Stimulated activated CD4-positive, alpha-beta T cell treated with anti-CD3 and anti-CD28 coated beads, Interleukin-2, amount 100 ng/mL, for 48 hours (primary cell): ENCODE data around the gene CRYBB1.
A peak's percentile ranks its signal among the peaks of the same experiment; 100 is the strongest.
"Not testable (repeated sequence)": the region's sequence is repeated elsewhere in the genome, so short reads cannot be mapped to it uniquely, and the experiment has no call there.

Experiments
- DNase-seq, 2 donors: peaks; one replicate each; pipeline ENCODE4 v3.0.0-alpha.2; 2020

Gene CRYBB1

GRCh38 chr22:26635117-26635516, 17.3 kb upstream of the CRYBB1 start:
- DNase-seq, result no peak

DNA sequence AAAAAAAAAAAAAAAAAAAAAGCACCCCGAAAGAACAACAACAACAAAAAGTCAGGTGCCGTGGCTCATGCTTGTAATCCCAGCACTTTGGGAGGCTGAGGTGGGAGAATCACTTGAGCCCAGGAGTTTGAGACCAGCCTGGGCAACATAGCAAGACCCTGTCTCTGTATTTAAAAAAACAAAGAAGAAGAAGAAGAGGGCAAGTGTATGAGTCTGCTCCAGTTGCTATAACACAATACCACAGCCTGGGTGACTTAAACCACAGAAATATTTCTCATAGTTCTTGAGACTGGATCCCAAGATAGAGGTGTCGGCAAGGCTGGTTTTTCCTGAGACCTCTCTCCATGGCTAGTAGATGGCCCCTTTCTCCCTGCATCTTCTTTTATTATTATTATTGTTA, 16.4 kb upstream of the CRYBB1 start:
- no peak for DNase-seq

DNA sequence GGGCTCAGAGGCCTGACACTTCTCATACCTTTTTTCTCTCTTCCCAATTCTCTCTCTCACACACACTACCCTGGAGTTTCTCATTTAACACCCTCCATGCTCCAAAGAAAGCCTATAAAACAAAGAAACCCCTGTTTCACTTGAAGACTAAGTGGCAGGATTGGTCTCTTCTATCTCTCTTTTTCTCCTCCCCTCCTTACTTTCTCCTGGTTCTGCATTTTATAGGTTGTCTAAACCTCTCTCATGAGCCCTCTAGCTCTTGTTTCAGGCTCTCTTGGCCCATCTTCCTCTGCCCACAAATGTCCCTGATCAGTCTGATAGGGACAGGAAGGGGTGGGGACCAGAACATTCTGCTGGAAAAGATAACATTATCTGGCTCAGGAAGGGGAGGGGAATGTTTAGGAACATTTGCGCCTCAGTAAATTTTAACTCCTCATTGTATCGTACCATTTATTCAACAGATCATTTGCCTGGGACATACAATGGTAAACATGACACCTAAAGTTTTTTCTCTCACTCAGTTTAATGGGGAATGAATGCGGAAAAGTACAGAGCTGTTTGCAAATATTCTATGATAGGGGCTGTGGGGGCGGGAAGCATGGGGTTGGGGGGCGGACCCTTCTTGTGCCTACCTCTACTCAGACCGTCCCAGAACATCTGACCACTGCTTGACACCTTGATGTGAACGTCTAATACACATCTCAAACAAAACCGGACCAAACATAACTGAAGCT, 14.8 kb upstream of the CRYBB1 start:
- no peak for DNase-seq

DNA sequence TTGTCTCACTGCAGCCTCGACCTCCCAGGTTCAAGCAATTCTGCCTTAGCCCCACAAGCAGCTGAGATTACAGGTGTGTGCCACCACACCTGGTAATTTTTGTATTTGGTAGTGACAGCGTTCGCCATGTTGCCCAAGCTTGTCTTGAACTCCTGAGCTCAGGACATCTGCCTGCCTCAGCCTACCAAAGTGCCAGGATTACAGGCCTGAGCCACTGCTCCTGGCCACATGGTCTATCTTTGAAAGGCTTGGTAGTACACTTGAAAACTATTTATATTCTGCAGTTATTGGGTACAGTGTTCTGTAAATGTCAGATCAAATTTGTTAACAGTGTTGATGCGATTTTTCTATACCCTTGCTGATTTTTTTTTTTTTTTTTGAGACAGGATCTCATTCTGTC, 13.5 kb upstream of the CRYBB1 start:
- no peak for DNase-seq

- no peak for DNase-seq
Observed at GRCh38 chr22:26629988-26630761, 12.3 kb upstream of the CRYBB1 start.

GRCh38 chr22:26624803-26625202, 7.0 kb upstream of the CRYBB1 start:
- no peak for DNase-seq

DNA sequence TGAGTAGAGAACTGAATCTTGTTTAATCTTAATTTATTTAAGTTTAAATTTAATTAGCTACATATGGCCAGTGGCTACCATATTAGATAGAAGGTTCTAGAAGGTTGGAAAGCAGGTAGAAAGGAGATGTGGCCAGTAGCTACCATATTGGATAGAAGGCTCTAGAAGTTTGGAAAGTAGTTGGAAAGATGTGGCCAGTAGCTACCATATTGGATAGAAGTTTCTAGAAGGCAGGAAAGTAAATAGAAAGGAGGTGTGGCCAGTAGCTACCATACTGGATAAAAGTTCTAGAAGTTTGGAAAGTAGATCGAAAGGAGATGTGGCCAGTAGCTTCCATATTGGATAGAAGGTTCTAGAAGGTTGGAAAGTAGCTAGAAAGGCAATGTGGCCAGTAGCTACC, 6.2 kb upstream of the CRYBB1 start:
- DNase-seq, result no peak

DNA sequence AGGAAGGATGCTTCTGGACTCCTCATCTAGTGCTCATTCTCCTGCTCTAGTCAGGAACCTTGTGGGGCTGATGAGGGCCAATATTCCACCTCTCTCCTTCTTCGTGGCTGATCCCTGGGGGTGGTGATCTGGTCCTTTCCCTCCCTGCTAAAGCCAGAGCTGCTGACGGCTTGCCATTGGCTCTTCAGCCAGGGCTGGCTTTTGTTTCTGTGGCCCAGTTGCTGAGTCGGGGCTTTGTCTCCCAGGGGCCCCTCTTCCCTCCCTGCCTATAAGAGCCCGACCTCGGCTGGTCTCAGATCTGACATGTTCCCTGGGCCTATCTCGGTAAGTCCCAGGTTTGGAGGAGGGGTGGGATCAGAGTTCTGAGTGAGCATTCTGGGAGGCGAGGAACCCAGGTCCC, 3.8 kb upstream of the CRYBB1 start, which contains the start of gene CRYBA4:
TSS of gene CRYBA4 (plus strand) at position 301 of the 400 bp plus-strand sequence. CDS start 634 bp downstream, outside the sequence.
- no peak for DNase-seq

GRCh38 chr22:26620197-26620596, 2.4 kb upstream of the CRYBB1 start:
- DNase-seq, result no peak

DNA sequence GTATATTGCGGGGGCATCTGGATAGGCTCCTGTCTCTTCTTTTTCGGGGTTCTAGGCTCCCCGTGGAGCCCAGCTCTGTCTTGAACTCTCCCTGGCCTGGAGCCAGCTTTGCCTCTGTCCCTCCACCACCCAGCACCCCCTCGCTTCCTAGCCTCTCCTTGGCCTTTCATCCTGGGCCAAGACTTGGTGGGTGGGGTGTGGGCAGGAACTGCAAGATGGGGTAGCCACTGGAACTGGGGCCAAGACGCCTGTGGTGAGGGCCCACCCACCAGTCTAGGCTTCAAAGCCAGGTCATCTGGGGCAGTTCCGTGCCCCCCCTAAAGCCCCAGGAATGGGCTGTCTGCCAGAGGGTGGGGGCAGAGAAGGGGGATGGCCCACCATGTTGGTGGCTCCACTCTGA, 1.7 kb upstream of the CRYBB1 start:
- DNase-seq, result no peak

GRCh38 chr22:26618455-26618854, 628 bp upstream of the CRYBB1 start:
- DNase-seq, result no peak

GRCh38 chr22:26616650-26617049, 1.2 kb downstream of the CRYBB1 start:
- no peak for DNase-seq

DNA sequence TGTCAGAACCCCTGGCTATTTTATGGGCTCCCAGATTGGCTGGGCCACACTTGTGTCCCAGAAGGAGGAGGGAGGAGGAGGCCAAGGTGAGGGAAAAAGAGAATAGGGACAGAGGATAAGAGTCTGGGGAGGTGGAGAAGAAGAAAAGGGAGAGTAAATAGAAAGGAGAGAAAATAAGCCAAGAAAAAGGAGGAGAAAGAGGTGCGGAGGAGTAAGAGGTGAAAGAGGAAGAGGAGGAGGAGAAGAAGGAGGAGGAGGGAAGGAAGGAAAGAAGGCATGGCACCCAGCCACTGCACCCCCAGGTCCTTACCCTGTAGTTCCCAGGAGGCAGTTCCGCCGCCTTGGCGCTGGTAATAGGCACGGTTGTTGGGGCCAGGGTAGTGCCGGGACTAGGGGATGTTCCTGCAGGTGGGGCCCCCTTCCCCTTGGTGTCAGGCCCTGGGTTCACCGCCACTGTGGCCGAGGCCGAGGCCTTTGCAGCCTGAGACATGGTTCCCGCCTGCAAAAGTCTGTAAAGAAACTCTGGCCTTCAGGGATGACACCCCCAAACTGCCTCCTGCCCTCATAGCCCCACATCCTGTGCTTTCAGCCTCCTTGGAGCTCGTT, 1.9 kb downstream of the CRYBB1 start:
- no peak for DNase-seq

DNA sequence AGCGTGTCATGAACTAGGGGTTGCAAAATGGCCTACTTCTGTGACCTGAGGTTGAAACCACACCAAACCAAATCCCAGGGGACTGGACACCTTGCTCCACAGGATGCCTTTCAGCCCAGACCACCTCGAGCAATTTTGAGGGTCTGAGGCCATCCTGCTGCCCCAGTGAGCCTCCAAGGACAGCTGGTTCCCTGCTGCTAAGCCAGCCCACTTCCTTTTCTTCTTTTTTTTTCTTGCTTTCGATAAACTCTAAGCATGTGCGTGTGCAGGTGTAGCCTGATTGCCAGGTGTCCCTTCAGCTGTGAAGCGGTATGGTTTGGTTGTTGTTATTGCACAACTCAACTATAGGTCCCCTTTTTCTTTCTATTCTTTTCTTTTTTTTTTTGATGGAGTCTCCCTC, 2.7 kb downstream of the CRYBB1 start:
- no peak for DNase-seq

DNA sequence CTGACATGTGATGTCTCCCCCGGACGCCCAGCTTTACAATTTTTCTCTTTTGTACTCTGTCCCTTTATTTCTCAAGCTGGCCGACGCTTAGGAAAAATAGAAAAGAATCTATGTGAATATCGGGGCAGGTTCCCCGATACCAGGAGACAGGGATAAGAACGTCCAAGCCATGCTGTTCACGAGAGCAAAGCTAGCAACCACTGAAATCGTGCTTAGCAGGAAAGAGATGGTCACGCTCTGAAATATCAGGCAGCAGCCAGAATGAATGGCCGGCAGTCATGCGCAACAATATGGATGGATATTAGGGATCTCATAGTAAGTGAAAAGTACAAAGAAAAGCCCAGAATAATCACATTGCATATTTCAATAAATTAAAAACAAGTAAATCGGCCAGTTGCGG, 3.5 kb downstream of the CRYBB1 start:
- DNase-seq, result no peak

- DNase-seq, result not testable (repeated sequence)
Observed at GRCh38 chr22:26613753-26614152, 4.1 kb downstream of the CRYBB1 start.

- DNase-seq, result no peak
Observed at GRCh38 chr22:26612652-26613051, 5.2 kb downstream of the CRYBB1 start.

DNA sequence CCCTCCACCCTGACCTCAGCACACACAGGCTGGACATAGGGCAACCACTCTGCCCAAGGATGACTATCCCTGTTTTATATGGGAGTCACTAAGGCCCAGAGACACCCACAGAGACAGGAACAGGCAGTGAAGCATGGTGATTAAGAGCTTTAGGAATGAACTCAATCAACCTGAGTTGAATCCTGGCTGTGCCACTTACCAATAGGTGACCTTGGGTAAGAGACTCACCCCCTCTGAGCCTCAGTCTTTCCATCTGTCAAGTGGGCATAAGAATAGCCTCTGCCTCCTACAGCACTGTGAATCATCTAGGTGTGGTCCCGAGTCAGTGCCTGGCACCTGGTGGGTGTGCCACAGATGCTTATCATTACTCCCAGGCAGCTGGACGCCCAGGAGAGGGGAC, 6.8 kb downstream of the CRYBB1 start:
- no peak for DNase-seq

- peak; percentile 33 for DNase-seq
Observed at GRCh38 chr22:26610072-26610958, 7.5 kb downstream of the CRYBB1 start.

GRCh38 chr22:26609287-26609686, 8.5 kb downstream of the CRYBB1 start:
- no peak for DNase-seq

DNA sequence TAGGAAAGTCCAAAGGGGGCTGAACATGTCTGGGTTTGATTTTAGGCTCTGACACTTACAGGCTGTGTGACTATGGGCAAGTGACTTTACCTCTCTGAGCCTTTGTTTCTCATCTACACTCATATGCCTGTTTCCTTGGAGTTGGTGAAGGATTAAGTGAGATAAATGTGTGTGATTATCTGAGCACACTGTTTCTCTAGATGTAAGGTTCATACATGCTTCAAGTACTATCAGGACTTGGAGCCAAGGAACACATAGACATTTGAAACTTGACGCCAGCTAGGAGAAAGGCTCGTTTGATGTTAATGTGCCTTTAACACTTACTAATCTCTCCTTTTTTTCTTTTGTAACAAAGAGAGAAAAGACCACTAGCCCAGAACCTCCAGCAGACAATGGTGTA, 9.7 kb downstream of the CRYBB1 start:
- no peak for DNase-seq

- no peak for DNase-seq
Observed at GRCh38 chr22:26606611-26607010, 11.2 kb downstream of the CRYBB1 start.

- DNase-seq, result no peak
Observed at GRCh38 chr22:26604368-26604767, 13.5 kb downstream of the CRYBB1 start.
